Measurements from ENCODE around the gene TBPL2. TPM values are rescaled to one million over a fixed set of nuclear protein-coding genes. Genes with fewer than 3 reads are reported as not detected.

TBPL2 gene
- total and polyA plus RNA-seq, 4 donors, result not detected

- 87% methylated on average over 7 of the region's 7 CpGs for WGBS
- H3K9ac ChIP-seq (ENCODE audit: low read depth in 1 of 2, low read length in 2 of 2), result no peak overlapping the region
Measured at GRCh38 chr14:55372825-55373224, 67.6 kb downstream of the TBPL2 start.

More at GRCh38 chr14:55372825-55373224, 67.6 kb downstream of the TBPL2 start:
- no peak overlapping the region for H3K4me3 ChIP-seq (ENCODE audit: low read depth in 1 of 3, low read length in 3 of 3)
- H3K4me1 ChIP-seq (ENCODE audit: control insufficient read depth in 4 of 4, insufficient read depth in 4 of 4, low read length in 3 of 4), result no peaks in the 10 kb centered on the region
- TF ChIP-seq YY1 (IDR thresholded peaks at IDR 0.05) (no peak), GABPA (IDR thresholded peaks at IDR 0.05 in 1 of 2, conservative IDR thresholded peaks at IDR 0.05 in 1 of 2) (no peak), HNF4G (IDR thresholded peaks at IDR 0.05) (no peak), FOXA2 (IDR thresholded peaks at IDR 0.05) (no peak), NR2F2 (IDR thresholded peaks at IDR 0.05) (no peak), EGR1 (IDR thresholded peaks at IDR 0.05; ENCODE audit: low read depth in 2 of 2) (no peak), RAD21 (IDR thresholded peaks at IDR 0.05) (no peak), HNF4A (conservative IDR thresholded peaks at IDR 0.05) (no peak), JUND (IDR thresholded peaks at IDR 0.05) (no peak), ATF3 (IDR thresholded peaks at IDR 0.05) (no peak), RXRA (IDR thresholded peaks at IDR 0.05) (no peak), MAX (IDR thresholded peaks at IDR 0.05) (no peak), ZBTB33 (IDR thresholded peaks at IDR 0.05) (no peak), FOXA1 (IDR thresholded peaks at IDR 0.05) (no peak), REST (IDR thresholded peaks at IDR 0.05) (no peak), SP1 (IDR thresholded peaks at IDR 0.05) (no peak), CTCF (IDR thresholded peaks at IDR 0.05; ENCODE audit: low read depth, low read length, missing input control) (no peak)
- no peak overlapping the region for H3K27ac ChIP-seq (ENCODE audit: low read depth in 1 of 2, low read length in 2 of 2)
- DNase-seq (ENCODE audit: low spot score), result no peak
- H3K9me3 ChIP-seq (ENCODE audit: control insufficient read depth in 4 of 4, low read length in 3 of 4), result no peaks in the 10 kb centered on the region
- H3K27me3 ChIP-seq (ENCODE audit: control insufficient read depth in 4 of 4, insufficient read depth in 4 of 4, low read length in 3 of 4), result no peaks in the 10 kb centered on the region
- H3K36me3 ChIP-seq (ENCODE audit: control insufficient read depth in 4 of 4, insufficient read depth in 3 of 4, low read depth in 1 of 4, low read length in 3 of 4), result peaks cover 9 to 40% (median 36%) of the 10 kb centered on the region in 4 donors
